Fibroblast of mammary gland (primary cell): ENCODE measurements around the gene VWA1.
"Not testable (repeated sequence)": the region's sequence is repeated elsewhere in the genome, so short reads cannot be mapped to it uniquely, and the experiment has no call there.

Experiments used
- DNase-seq: peaks from one replicate; pipeline ENCODE4 v3.0.0-alpha.2; 2010; ENCODE audit warnings: low read depth
- H3K4me3 ChIP-seq: 2 replicates; pipeline ENCODE4 v1.5.1; 2011; ENCODE audit warnings: low read depth, mild to moderate bottlenecking, low read length, moderate library complexity; ENCODE audit not compliant: control insufficient read depth
- CTCF ChIP-seq: conservative IDR thresholded peaks from 2 replicates; pipeline ENCODE4 v1.5.1; 2011; ENCODE audit warnings: low read depth, low read length, inconsistent platforms; ENCODE audit not compliant: control insufficient read depth, insufficient read depth

The VWA1 gene

GRCh38 chr1:1452882-1453281, 17.4 kb downstream of the VWA1 start:
- no peak overlapping the region for H3K4me3 ChIP-seq
- DNase-seq, result no peak
- no peak for TF ChIP-seq CTCF

- H3K4me3 ChIP-seq, DNase-seq: not testable (repeated sequence)
Observed at GRCh38 chr1:1454286-1455056, 19.0 kb downstream of the VWA1 start.

DNA sequence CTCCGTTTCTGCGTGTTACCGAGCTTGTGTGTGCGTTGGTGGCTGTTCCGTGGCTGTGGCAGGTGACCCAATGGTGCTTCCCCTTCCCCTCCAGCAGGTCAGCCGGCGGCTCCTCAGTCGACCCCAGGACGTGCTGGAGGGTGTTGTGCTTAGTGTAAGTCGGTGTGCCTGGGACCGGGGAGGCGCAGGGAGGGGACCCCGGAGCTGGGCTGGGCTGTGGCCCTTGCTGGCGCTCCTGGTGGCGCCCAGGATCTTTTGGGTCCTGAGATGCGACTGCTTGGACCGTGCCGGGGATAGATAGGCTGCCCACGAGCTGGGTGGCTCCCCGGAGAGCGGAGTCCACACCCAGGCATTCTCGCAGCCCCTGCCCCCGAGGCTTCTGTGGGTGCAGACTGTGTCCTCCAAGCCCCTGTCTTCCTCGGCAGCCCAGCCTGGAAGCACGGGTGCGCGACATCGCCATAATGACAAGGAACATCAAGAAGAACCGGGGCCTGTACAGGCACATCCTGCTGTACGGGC, 19.9 kb downstream of the VWA1 start:
- H3K4me3 ChIP-seq, result no peak overlapping the region
- TF ChIP-seq CTCF, result no peak
- no peak for DNase-seq

GRCh38 chr1:1455934-1456333, 20.4 kb downstream of the VWA1 start:
- DNase-seq, H3K4me3 ChIP-seq: not testable (repeated sequence)

DNA sequence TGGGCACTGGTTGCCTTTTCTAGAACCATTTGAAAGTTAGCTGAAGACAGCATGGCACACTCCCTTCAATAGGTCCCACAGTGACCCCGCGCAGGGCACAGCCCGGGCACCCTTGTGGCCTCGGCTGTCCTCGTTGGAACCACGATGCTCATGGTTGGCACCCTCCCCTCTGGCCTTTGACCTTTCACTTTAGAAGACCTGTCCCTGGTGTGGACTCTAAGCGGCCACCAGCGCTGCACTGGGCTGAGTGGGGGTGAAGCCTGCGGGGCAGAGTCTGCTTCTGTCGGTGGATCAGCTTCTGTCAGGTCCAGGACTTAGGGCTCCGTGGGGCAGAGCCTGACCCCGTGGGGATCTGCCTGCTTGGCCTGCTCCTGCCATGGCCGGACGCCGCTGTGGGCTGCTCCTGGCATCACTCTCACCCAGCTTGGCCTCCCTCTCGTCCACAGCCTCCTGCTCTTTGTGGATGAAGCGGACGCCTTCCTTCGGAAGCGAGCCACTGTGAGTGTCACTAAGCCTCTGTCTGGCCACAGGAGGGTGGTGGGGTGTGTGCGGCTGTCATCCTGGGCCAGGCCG, 21.3 kb downstream of the VWA1 start:
- not testable (repeated sequence) for H3K4me3 ChIP-seq, DNase-seq

DNA sequence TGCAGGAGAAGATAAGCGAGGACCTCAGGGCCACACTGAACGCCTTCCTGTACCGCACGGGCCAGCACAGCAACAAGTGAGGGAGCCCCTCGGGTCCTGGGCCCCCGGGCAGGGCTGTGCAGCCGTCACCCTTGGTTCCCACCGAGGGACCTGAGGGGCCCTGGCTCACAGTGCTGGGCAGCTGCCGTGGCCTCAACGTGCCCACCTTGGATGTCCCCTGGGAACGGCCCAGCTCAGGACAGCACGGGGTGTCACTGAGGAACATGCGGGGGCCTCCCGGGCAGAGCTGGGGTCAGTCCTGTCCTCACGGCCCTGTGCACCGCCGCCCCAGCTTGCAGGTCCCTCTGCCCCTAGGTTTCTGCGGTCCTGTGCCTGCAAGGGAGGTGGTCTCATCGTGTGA, 23.7 kb downstream of the VWA1 start:
- not testable (repeated sequence) for DNase-seq

DNA sequence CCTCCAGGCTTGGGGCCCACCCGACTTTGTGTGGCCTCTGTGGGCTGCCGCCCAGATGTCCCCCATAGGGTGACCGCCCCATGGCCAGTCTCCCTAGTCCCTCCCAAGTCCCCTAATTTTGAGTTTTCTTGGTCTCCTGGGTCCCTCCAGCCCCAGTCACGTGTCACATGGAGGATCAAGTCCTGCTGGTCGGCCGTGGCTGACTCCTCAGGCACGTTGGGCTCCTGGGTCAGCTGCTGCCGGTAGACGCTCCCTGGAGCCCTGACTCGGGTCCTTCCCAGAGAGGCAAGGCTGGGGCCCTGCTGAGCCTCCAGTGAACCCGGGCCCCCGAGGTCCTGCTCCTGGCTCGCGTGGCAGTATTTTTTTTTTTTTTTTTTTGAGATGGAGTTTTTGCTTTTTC, 24.2 kb downstream of the VWA1 start:
- H3K4me3 ChIP-seq, DNase-seq: not testable (repeated sequence)

More for the DNA sequence above, 23.7 kb downstream of the VWA1 start:
- H3K4me3 ChIP-seq, result not testable (repeated sequence)

DNA sequence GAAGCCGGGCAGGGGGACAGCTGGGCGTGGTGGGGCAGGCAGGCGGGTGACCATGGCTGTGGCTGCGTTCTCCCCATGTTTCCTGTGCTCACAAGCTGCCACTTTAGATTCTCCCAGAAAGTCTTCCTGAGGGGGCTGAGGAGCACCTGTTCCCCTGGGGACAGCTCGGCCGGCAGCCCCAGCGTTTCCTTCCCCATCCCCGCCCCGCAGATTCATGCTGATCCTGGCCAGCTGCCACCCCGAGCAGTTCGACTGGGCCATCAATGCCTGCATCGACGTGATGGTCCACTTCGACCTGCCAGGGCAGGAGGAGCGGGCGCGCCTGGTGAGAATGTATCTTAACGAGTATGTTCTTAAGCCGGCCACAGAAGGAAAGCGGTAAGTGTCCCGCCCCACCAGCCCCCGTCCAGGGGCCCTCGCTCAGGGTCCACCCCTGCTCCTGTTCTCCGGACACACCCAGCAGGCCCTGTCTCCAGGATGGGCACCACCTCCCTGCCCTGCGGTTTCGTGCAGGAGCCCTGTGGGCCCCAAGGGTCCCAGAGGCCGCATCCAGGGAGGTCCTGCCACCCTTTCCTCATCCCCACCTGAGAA, 25.1 kb downstream of the VWA1 start:
- H3K4me3 ChIP-seq, result no peak overlapping the region
- TF ChIP-seq CTCF, result no peak
- no peak for DNase-seq

DNA sequence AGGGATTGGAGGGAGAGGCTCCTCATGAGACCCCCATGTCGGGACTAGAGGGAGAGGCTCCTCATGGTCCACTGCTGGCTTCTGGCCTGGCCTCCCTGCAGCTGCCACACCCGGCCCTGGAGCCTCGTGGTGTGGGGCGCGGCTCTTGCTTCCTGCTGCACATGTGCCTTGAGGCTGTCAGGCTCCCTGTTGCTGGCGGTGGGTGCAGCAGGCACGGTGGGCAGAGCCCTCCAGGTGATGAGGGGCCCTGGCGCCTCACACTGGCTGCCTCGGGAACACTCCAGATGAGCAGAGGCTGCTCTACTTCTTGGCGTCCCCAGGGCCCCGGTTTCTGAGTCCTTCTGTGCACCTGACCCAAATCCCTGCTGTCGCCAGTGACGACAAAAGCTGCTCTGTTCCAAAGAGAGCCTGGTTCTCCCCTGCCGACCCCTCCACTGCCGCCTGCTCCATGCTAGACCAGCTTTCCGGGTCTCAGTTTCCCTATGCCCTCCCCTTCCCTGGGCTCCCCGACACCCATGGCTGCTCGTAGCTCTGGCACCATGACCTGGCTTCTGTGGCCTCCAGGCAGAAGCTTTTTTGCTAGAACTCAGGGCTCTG, 26.3 kb downstream of the VWA1 start:
- H3K4me3 ChIP-seq, result no peak overlapping the region
- no peak for DNase-seq
- no peak for TF ChIP-seq CTCF
